Neural progenitor cell (in vitro differentiated cells): Measurements from ENCODE around the gene SEC61A1.

Experiments used
- EZH2 ChIP-seq: fragments of 200-600 bp; sonication (generic); IDR thresholded peaks from 2 replicates; pipeline ENCODE4 v1.6.1; 2017; ENCODE audit warnings: antibody characterized with exemption, mild to moderate bottlenecking, moderate library complexity
- TF ChIP-seq, protein P1 (sequence below): fragments of 200-600 bp; sonication (generic); IDR thresholded peaks from 2 replicates; pipeline ENCODE4 v1.5.1; 2017; ENCODE audit warnings: antibody characterized with exemption, mild to moderate bottlenecking

DNA sequence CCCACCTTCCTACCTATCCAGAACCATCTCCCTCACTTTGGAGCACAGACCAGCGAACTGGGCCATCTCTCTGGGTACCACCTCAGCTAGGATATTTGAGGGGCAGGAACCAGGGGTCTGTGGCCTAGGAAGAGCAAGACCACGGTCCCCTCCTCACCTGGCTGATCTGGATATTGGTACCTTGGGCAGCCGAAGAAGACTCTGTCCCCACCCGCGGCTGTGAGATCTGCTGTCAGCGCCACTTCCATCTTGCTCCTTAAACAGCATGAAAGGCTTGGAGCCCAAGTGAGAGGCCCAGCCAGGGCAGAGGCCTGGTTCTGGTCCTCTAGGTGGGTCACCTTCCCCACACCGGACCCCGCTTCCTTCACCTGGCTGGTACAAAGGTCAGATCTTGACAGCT, 26.6 kb downstream of the SEC61A1 start:
- TF ChIP-seq, protein P1, sequence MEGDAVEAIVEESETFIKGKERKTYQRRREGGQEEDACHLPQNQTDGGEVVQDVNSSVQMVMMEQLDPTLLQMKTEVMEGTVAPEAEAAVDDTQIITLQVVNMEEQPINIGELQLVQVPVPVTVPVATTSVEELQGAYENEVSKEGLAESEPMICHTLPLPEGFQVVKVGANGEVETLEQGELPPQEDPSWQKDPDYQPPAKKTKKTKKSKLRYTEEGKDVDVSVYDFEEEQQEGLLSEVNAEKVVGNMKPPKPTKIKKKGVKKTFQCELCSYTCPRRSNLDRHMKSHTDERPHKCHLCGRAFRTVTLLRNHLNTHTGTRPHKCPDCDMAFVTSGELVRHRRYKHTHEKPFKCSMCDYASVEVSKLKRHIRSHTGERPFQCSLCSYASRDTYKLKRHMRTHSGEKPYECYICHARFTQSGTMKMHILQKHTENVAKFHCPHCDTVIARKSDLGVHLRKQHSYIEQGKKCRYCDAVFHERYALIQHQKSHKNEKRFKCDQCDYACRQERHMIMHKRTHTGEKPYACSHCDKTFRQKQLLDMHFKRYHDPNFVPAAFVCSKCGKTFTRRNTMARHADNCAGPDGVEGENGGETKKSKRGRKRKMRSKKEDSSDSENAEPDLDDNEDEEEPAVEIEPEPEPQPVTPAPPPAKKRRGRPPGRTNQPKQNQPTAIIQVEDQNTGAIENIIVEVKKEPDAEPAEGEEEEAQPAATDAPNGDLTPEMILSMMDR: no peak
- no peak for TF ChIP-seq EZH2
